ENCODE results near the gene CNTNAP3B.
"Not testable (repeated sequence)": the region's sequence is repeated elsewhere in the genome, so short reads cannot be mapped to it uniquely, and the experiment has no call there.

CNTNAP3B gene
- 0 to 0.07 reads per million in 2 donors for total RNA-seq

GRCh38 chr9:42129073-42129729 lies at the start of gene CNTNAP3B:
CNTNAP3B (minus strand) TSS chr9:42129426; CDS start chr9:42129094, 332 bp downstream.
- DNase-seq, result not testable (repeated sequence)

GRCh38 chr9:42160299-42160698 lies 31.1 kb upstream of the CNTNAP3B start:
- not testable (repeated sequence) for DNase-seq

- DNase-seq, result not testable (repeated sequence)
Measured at GRCh38 chr9:42127056-42127841, 2.0 kb downstream of the CNTNAP3B start.

- DNase-seq, result not testable (repeated sequence)
Measured at GRCh38 chr9:42121007-42121406, 8.2 kb downstream of the CNTNAP3B start.

- not testable (repeated sequence) for DNase-seq
Measured at GRCh38 chr9:42095929-42096328, 33.3 kb downstream of the CNTNAP3B start.

GRCh38 chr9:42084559-42084952 lies 44.7 kb downstream of the CNTNAP3B start:
- DNase-seq, result not testable (repeated sequence)

GRCh38 chr9:42083877-42084558 lies 45.2 kb downstream of the CNTNAP3B start:
- not testable (repeated sequence) for DNase-seq

- DNase-seq, result not testable (repeated sequence)
Measured at GRCh38 chr9:42080376-42080775, 48.9 kb downstream of the CNTNAP3B start.

GRCh38 chr9:42074868-42075267 lies 54.4 kb downstream of the CNTNAP3B start:
- not testable (repeated sequence) for DNase-seq

- DNase-seq, result not testable (repeated sequence)
Measured at GRCh38 chr9:42071026-42071425, 58.2 kb downstream of the CNTNAP3B start.

GRCh38 chr9:42070035-42070799 lies 59.0 kb downstream of the CNTNAP3B start:
- DNase-seq, result not testable (repeated sequence)

GRCh38 chr9:42053874-42054273 lies 75.4 kb downstream of the CNTNAP3B start:
- not testable (repeated sequence) for DNase-seq

GRCh38 chr9:42050701-42051100 lies 78.5 kb downstream of the CNTNAP3B start:
- not testable (repeated sequence) for DNase-seq

- DNase-seq, result not testable (repeated sequence)
Measured at GRCh38 chr9:42044422-42045010, 84.7 kb downstream of the CNTNAP3B start.

GRCh38 chr9:42033541-42033940 lies 95.7 kb downstream of the CNTNAP3B start:
- not testable (repeated sequence) for DNase-seq

- not testable (repeated sequence) for DNase-seq
Measured at GRCh38 chr9:42020639-42021038, 108.6 kb downstream of the CNTNAP3B start.

- not testable (repeated sequence) for DNase-seq
Measured at GRCh38 chr9:42018220-42018922, 110.9 kb downstream of the CNTNAP3B start.

- DNase-seq, result not testable (repeated sequence)
Measured at GRCh38 chr9:42014317-42014716, 114.9 kb downstream of the CNTNAP3B start.

- not testable (repeated sequence) for DNase-seq
Measured at GRCh38 chr9:41991607-41992006, 137.6 kb downstream of the CNTNAP3B start.

GRCh38 chr9:41980271-41980670 lies 149.0 kb downstream of the CNTNAP3B start:
- not testable (repeated sequence) for DNase-seq

GRCh38 chr9:41977965-41978600 lies 151.1 kb downstream of the CNTNAP3B start:
- not testable (repeated sequence) for DNase-seq

Data from T-helper 2 cell (primary cell).